ENCODE measurements around the gene TCHHL1. TPM values are rescaled to one million over a fixed set of nuclear protein-coding genes. Genes with fewer than 3 reads are reported as not detected.

TCHHL1 gene
- total RNA-seq = not detected in 2 replicates

DNA sequence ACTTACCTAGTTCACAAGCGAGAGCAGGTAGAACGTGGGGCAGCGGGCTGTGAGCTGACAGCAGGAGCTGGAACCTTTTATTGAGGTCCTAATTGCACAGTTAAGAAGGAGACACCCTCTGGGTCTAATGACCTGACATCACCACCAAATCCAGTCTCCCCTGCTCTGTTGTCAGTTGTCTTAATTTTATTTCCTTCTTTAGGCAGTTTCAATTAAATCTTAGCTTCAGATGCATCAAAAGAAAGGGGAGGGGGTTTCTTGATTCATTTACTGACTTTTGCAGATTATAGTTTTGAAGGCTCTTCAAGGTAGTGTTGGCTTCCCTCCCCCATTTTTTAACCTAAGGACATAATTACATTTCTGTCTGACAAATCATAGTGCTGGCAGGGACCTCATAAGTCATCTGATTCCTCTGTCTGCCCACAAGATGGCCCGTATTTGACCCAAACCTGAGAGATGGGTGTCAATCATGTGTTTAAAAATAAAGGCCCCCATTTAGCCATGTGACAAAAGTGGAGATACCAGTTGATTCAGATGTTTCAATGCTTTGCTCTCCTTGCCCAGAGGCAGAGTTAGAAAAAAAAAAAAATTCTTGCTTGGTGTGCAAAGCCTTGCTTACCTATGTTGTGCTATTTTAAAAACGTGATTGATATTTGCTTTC is at the start of gene TCHHL1:
TSS of gene TCHHL1 (minus strand) at position 51 of the 661 bp plus-strand sequence. CDS start 921 bp downstream, outside the sequence.

GRCh38 chr1:152115344-152115743 is 26.5 kb upstream of the TCHHL1 start, which contains the start of gene TCHH:
TSS of gene TCHH (minus strand) at chr1:152115444. CDS start at chr1:152114080, 1,364 bp downstream.

DNA sequence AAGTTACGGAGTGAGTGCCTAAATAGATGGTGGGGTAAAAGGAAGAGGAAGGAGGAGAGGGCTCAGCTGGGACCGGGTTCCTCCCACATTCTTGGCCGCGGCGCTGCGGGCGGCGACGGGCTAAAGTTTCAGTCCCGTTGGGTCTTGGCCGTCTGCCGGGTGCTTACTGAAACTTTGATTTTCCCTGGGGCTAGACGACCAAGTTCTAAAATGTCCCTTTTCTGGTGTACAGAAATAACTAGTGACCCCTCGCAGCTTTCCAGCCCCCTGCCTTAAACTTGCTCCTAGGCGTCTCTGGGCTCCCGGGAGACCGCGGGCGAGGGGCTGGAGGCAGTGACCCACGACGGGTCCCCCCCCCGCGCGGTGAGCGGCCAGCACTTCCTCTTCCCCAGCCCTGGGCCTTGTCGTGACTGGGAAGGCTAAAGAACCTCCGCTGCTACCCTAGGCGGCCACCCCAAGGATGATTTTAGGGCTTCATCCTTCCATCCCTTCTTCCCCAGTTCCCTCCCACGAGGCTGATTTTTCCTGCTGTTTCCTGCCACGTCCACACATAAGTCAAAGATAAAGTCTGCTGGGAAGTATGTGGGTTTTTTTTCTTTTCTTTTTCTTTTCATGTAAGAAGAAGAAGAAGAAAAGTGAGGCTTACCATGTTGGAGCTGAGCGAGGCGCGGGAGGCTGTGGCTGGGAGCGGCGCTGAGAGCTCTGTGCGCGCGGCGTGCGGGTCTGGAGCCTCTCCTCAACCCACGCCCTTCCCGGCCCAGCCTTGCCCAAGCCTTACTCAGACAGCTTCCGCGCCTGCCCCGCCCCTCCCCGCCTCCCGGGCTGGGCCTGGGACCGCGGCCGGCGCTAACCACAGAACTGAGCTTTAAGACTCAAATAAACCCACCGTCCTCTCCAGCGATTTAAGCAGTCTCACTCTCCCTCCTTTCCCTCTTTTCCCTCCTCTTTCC is 52.3 kb downstream of the TCHHL1 start, which contains the start of gene S100A11:
TSS of gene S100A11 (minus strand) at position 738 of the 950 bp plus-strand sequence. CDS start at position 649, 89 bp downstream.

Small RNA genes lying within 50 kb of the gene (small RNA-seq; reads per million reads assigned to genes)
- not detected for gene SPTLC1P4

Other genes starting within 250 kb of the TCHHL1 start
- not detected in 2 replicates for gene C2CD4D, start 249.2 kb downstream of the TCHHL1 start, total RNA-seq
- not detected in 2 replicates for gene THEM5, start 235.4 kb downstream of the TCHHL1 start, total RNA-seq
- gene THEM4, start 179.6 kb downstream of the TCHHL1 start, total RNA-seq = 11.4 and 13.1 TPM in 2 replicates
- 147 and 245 TPM in 2 replicates for gene S100A10, start 95.2 kb downstream of the TCHHL1 start, total RNA-seq
- 192 and 236 TPM in 2 replicates for gene S100A11, start 52.1 kb downstream of the TCHHL1 start, total RNA-seq
- gene TCHH, start 26.4 kb upstream of the TCHHL1 start, total RNA-seq = under 0.01 TPM in 2 replicates
- not detected in 2 replicates for gene RPTN, start 70.2 kb upstream of the TCHHL1 start, total RNA-seq
- gene HRNR, start 135.1 kb upstream of the TCHHL1 start, total RNA-seq = not detected in 2 replicates
- gene FLG, start 236.2 kb upstream of the TCHHL1 start, total RNA-seq = not detected in 2 replicates

Data from subcutaneous preadipocyte (primary cell).